ENCODE results near the gene SURF4.

SURF4 gene

DNA sequence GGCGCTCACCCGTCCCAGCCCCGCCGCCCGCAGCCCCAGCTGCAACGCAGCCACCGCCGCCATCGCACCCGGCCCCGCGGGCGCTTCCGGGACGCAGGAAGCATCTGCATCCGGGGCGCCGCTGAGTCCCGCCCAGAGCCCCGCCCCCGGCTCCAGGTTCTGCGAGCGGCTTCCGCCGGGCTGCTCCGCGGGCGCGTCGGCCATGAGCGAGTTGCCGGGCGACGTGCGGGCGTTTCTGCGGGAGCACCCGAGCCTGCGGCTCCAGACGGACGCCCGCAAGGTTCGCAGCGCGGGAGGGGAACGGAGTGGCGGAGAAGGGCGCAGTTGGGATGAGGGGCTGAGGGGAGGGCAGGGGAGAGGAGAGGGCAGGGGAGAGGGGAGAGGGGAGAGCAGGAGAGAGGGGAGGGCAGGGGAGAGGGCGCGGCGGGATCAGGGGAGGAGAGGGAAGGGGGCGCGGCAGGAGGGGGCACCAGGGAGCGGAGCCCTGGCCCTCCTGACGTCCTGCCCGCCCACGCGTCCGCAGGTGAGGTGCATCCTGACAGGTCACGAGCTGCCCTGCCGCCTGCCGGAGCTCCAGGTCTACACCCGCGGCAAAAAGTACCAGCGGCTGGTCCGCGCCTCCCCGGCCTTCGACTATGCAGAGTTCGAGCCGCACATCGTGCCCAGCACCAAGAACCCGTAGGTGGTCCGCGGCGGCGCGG is 19.3 kb downstream of the SURF4 start, which contains the start of the genes SURF1 and SURF2:
Gene SURF1, minus strand, starts transcription at position 97 of the 701 bp plus-strand sequence. Its CDS starts 34 bp downstream, at position 63.
Gene SURF2, plus strand, starts transcription at position 160 of the 701 bp plus-strand sequence. Its CDS starts 43 bp downstream, at position 203.
- DNase-seq (ENCODE audit: low spot score): peak; percentile 96
- TF ChIP-seq, protein P1, sequence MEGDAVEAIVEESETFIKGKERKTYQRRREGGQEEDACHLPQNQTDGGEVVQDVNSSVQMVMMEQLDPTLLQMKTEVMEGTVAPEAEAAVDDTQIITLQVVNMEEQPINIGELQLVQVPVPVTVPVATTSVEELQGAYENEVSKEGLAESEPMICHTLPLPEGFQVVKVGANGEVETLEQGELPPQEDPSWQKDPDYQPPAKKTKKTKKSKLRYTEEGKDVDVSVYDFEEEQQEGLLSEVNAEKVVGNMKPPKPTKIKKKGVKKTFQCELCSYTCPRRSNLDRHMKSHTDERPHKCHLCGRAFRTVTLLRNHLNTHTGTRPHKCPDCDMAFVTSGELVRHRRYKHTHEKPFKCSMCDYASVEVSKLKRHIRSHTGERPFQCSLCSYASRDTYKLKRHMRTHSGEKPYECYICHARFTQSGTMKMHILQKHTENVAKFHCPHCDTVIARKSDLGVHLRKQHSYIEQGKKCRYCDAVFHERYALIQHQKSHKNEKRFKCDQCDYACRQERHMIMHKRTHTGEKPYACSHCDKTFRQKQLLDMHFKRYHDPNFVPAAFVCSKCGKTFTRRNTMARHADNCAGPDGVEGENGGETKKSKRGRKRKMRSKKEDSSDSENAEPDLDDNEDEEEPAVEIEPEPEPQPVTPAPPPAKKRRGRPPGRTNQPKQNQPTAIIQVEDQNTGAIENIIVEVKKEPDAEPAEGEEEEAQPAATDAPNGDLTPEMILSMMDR (IDR thresholded peaks at IDR 0.05; ENCODE audit: extremely low read depth, missing control alignments): no peak

DNA sequence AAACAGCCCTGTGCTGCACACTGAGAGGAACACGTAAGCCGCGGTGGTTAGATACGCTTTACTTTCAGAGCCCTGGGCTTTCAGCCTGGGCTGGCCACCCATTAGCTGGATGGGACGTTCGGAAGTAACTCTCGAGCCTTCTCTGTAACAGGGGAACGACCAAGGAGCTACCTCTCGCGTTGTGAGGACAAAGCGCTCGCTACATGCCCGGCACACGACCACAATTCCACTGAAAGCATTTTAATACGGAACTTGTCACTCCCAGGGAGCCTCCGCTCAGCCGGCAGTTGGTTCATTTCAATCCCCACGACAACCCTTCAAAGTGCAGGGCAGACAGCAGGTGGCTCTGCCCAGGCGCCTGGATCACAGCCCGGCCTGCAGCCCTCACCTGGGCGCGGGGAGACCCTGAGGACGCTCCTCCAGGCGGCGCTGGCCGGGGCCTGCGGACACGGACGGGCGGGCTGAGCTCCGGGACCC is 19.9 kb downstream of the SURF4 start:
- no peak for DNase-seq (ENCODE audit: low spot score)

DNA sequence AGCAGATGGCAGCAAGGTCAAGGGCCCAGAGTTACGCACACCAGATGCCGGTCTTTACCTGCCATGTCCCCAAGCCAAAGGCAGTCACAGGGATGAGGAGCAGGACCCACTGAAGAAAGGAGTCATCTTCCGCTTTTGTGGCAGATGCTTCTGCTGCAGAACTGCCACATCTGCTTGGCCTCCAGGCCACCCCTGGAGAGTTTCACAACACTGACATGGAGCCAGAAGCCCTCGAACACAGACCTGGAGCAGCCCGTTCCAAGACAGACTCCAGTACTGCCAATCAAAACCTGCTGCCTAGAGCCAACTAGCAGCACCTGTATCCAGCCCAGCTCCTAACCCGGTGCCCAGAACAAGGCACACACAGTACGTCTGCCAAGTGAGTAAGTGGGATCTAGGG is 21.1 kb downstream of the SURF4 start:
- TF ChIP-seq, protein P1 (IDR thresholded peaks at IDR 0.05; ENCODE audit: extremely low read depth, missing control alignments): no peak
- DNase-seq (ENCODE audit: low spot score): no peak

More for the DNA sequence above, 19.9 kb downstream of the SURF4 start:
- TF ChIP-seq, protein P1 (IDR thresholded peaks at IDR 0.05; ENCODE audit: extremely low read depth, missing control alignments): no peak

DNA sequence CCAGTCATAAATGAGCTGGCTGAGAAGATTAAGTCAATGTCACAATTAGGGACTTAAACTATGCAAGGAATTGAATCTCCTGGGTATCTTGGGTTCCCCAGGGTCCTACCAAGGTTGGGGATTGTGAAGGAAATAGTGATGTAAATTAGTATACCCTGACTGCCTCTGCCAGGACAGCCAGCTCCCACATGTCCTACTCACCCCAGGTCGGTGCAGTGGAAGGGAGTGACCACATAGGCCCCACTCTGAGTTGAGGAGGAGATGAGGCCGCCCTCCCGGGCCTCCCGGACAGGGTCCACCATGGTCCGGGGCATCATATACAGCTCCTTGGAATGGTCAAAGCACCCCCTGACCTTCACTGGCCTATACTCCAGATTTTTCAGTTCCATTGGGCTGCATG is 22.3 kb downstream of the SURF4 start:
- no peak for DNase-seq (ENCODE audit: low spot score)
- TF ChIP-seq, protein P1 (IDR thresholded peaks at IDR 0.05; ENCODE audit: extremely low read depth, missing control alignments): no peak

DNA sequence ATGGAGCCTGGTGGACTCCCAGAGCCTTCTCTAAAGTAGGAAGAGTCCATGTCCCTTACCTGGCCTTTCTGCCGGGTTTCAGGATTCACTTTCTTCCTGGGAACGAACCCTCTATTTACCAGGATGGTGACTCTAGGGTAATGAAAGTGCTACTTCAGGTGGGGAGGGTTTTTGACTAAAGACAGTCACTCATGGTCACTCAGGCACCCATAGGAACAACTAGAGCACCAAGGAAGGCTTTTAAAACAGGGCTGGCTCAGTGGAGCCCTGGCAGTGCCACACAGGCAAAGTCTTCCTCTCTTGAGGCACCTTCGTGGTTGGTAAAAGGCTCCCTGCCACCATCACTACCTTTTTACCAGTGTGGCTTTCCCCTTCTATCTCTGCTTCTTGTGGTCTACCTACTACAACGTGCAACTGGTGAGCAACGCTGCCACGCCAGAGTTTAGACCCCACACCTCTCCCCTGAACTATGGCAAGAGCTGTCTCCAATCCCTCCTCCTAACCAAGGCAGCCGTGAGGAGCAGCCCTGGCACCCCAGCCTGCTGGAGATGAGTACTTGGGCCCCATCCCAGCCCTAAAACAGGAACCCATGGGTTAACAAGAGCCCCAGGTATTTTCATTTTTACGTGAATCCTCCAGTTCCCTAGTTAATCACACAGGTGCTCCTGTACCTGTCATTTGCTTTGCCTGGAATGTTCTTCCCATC is 23.1 kb downstream of the SURF4 start:
- TF ChIP-seq, protein P1 (IDR thresholded peaks at IDR 0.05; ENCODE audit: extremely low read depth, missing control alignments): no peak
- DNase-seq (ENCODE audit: low spot score): no peak

DNA sequence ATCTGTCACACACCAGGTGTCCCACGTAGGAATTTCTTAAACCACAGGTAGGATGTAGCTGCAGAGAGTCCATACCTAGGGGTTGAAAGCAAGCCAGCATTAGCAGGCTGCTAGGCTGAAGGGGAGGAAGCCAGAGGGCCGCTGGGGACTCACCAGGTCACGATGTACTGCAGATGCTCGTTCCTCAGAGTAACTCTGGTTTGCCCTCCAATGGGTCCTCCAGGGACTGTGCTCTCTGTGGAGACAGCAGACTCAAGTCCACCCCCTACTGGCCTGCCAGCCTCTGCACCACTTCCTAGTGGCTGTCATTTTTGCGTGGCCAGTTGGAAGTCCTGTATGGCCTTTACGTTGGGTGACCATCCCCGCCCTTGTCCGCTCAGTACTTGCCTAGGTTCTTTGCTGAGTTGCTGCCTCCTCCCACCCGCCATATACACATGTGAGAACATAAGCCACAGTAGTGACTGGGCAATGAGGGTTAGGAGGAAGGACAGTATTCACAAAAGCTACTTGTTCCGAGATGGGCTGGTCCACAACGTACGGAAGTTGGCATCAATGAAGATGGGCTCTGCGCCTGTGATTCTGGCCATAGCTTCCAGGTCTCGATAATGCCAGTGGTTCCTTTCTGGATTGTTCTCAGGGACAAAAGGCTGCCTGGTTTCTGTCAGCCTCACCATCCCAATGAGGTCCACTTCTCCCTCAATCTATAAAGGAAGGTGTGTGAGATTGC is 23.8 kb downstream of the SURF4 start:
- DNase-seq (ENCODE audit: low spot score): peak; percentile 67
- TF ChIP-seq, protein P1 (IDR thresholded peaks at IDR 0.05; ENCODE audit: extremely low read depth, missing control alignments): peak; percentile 39

Data from GM20000 (cell line).